Astrocyte of the cerebellum (primary cell): ENCODE results near the gene CENPN.

Source experiments
- DNase-seq: peaks from one replicate; pipeline ENCODE4 v3.0.0-alpha.2; 2011; ENCODE audit warnings: low read depth
- H3K4me3 ChIP-seq: 2 replicates; pipeline ENCODE4 v1.5.1; 2011; ENCODE audit warnings: mild to moderate bottlenecking, low read depth, low read length, moderate library complexity
- in situ Hi-C: cut with HindIII; loops from 2 replicates; pipeline ENCODE4 v1.10.0; 2017; ENCODE audit warnings: low sequenced_read_pairs
- TF ChIP-seq, protein P1 (sequence below): IDR thresholded peaks from 2 replicates; pipeline ENCODE4 v1.5.1; 2012; ENCODE audit warnings: low read length, low read depth, moderate library complexity, mild to moderate bottlenecking; ENCODE audit errors: missing control alignments

Gene CENPN

DNA sequence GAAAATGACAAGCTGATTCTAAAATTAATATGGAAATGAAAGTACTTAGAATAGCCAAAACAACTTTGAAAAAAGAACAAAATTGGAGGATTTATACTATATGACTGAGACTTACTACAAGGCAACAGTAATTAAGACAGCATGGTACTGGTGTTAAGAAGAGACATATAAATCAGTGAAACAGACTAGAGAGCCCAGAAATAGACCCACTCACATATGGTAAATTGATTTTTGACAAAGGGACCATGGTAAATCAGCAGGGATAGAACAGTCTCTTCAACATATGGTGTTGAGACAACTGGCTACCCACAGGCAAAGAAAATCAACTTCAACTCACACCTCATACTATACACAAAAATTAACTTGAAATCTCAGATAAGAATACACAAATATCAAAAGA is 13.2 kb upstream of the CENPN start:
- in situ Hi-C loops = no loop called here
- no peak overlapping the region for H3K4me3 ChIP-seq

DNA sequence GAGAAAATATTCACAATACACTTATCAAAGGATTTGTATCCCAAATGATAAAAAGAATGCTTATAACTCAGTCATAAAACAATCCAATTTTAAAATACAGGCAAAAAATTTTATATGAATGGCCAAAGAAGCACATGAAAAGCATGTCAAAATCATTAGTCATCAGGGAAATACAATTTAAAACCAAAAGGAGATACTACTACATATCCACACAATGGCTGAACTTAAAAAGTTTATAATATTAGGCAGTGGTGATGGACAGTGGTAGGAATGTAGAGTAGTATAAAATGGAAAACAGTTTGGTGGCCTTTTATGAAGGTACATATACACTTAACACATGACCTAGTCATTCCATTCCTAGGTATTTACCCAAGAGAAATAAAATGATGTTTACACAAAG is 12.6 kb upstream of the CENPN start:
- TF ChIP-seq, protein P1, sequence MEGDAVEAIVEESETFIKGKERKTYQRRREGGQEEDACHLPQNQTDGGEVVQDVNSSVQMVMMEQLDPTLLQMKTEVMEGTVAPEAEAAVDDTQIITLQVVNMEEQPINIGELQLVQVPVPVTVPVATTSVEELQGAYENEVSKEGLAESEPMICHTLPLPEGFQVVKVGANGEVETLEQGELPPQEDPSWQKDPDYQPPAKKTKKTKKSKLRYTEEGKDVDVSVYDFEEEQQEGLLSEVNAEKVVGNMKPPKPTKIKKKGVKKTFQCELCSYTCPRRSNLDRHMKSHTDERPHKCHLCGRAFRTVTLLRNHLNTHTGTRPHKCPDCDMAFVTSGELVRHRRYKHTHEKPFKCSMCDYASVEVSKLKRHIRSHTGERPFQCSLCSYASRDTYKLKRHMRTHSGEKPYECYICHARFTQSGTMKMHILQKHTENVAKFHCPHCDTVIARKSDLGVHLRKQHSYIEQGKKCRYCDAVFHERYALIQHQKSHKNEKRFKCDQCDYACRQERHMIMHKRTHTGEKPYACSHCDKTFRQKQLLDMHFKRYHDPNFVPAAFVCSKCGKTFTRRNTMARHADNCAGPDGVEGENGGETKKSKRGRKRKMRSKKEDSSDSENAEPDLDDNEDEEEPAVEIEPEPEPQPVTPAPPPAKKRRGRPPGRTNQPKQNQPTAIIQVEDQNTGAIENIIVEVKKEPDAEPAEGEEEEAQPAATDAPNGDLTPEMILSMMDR = no peak
- DNase-seq = no peak
- in situ Hi-C loops = no loop called here
- no peak overlapping the region for H3K4me3 ChIP-seq

More for the DNA sequence above, 13.2 kb upstream of the CENPN start:
- TF ChIP-seq, protein P1 = no peak
- DNase-seq = no peak

DNA sequence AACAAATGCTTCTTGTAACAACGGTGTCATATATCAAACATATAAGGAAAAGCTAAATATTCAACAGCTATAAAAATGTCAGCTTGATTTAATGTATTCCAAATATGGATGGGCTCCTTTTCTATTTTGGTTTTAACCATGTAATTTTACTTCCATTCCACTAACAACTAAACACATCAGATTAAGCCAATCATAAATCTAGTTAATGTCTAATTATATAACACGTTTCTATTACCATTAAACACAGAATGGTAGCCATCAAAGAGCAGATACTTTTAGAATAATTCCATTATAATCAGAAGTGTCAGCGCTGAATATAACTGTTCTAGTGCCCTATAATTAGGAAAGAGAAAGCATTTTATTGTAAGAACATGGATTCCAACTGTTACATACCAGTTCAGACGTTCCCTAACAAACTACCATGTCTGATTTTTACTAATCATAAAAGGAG is 10.3 kb upstream of the CENPN start:
- TF ChIP-seq, protein P1 = no peak
- H3K4me3 ChIP-seq = no peak overlapping the region
- no peak for DNase-seq
- in situ Hi-C loops = no loop called here

DNA sequence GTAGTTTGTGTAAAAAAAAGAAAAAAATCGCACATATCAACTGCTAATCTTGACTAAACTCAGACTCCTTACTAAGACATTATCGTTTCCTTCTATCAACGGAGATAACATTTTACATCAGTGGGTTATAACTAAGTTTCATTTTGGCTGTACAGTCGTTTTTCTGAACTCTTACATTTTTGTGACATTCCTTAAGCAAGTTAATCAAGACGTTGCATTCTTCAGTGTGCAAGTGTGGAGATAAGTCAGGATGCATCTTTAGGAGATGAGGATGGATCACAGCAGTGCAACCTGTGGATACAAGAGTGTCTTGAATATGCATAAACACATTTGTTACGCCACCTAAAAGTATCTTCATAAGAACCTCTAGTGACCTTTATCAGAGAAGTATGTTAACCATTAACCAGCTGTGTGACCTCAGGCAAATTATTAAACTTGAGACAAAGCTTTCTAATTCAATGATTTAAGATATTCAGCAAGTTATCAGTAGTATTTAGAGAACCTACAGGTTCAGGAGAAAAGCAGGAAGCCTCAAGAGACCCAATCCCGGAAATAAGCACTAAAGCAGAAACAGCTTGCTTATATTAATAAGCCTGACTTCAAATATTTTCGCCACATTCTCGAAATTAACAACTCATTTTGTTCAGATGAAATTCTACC is 9.7 kb upstream of the CENPN start:
- DNase-seq = no peak
- TF ChIP-seq, protein P1 = no peak
- in situ Hi-C loops = no loop called here
- H3K4me3 ChIP-seq = no peak overlapping the region

DNA sequence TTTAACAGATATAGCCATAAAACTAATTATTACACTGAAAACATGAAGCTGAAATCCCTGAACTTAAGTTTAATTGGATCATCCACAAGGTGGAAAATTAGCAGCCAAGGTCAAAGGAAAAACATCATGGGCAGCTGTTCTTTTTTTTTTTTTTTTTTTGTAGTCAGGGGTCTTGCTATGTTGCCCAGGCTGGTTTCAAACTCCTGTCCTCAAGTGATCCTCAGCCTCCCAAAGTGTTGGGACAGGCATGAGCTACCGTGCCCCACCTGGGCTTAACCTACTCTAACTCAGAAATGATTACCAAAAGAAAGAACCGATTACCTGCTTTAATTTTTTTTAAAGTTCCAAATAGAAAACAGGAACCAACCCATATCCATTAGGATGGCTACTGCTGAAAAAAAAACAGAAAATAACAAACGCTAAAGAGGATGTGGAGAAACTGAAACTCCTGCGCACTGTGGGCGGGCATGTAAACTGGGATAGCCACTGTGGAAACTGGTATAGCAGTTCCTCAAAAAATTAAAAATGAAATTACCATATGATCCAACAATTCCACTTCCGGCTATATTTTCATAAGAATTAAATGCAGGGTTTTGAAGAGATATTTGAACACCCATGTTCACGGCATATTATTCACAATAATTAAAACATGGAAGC is 8.9 kb upstream of the CENPN start:
- TF ChIP-seq, protein P1 = no peak
- no peak for DNase-seq

DNA sequence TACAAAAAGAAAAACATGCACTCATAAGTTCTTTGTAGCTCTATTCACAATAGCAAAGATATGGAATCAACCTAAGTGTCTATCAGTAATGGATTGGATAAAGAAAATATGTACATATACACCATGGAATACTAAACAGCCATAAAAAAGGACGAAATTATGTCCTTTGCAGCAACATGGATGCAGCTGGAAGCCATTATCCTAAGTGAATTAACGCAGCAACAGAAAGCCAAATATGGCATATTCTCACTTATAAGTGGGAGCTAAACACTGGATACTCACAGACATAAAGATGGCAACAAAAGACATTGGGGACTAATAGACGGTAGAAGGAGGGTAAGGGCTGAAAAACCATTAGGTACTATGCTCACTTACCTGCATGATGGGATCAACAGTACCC is 6.1 kb upstream of the CENPN start:
- no peak for DNase-seq
- no peak overlapping the region for H3K4me3 ChIP-seq
- in situ Hi-C loops = no loop called here
- TF ChIP-seq, protein P1 = no peak

More for the DNA sequence above, 8.9 kb upstream of the CENPN start:
- no peak overlapping the region for H3K4me3 ChIP-seq
- in situ Hi-C loops = no loop called here
